GM19238 (cell line): ENCODE measurements around the gene TTC38.

Source experiments
- DNase-seq: peaks from one replicate; pipeline ENCODE4 v3.0.0; 2011; ENCODE audit warnings: low spot score; ENCODE audit not compliant: insufficient read length

Gene TTC38

DNA sequence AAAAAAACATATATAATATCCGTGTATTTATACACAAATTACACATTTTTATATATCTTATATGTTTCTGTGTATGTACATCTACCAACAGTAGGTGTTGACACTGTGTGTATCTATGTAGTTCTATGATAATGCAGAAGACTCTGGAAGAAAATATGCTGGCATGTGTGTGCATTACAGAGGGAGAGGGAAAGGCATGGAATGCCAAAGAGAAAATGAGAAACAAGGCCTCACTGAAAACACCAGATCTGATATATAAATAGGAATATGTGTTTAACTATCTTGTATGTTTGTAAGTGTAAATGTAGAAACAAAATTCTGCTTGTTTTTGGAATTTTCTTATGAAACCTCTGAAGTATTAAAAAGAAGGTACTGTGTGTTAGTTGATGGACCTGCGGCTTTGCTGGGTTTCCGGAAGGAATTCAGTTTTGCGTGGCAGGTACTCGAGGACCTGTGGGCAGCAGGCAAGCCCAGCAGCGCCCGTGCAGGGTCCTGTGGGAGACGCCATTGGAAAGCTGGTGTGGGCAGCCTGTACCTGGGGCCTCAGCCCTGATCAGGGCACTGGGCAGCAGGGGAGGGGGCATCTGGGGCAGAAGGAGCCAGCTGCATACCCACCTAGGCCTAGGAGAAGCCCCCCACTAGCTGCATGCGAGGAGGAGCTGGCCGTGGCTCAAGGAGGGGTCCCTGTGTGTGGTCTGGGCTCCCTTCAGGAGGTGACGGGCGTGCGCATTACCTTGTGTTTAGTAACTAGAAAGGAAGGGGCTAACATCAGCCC, 60.1 kb downstream of the TTC38 start:
- no peak for DNase-seq

DNA sequence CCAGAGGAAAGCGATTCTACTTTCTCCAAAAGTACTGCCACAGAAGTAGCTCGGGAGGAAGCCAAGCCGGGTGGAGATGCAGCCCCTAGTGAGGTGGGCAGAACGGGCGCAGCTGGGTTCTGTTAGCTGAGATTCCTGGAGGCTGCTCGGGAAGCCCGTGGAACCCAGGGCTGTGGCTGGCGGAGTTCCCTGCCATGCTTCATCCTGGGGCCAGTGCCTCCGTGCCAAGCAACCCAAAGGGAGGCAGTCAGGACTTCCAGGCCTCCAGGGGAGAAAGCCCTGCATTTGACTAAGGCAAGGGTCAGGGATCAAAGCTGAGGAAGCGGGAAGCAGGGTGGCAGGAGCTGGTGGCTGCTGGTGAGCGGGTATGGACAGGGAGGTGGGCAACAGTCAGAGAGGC, 61.0 kb downstream of the TTC38 start:
- DNase-seq: no peak

DNA sequence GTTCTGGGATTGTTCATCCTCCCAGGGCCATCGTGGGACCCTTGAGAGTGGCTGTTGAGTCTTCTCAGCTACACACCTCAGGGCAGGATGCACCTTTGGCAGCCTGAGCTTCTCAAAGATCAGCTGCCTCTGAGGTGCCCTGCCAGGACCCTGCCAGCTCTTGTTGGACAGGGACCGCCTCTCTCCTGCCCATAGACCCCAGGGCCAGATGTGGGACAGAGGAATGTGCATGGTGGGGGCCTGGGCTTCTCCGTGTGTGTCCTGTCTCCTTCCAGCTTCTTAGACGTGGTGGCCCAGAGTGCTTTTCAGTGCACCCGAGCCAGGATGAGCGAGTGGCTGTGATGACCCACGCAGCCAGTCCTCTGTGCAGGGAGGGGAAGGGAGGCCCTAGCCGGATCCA, 61.8 kb downstream of the TTC38 start:
- no peak for DNase-seq

DNA sequence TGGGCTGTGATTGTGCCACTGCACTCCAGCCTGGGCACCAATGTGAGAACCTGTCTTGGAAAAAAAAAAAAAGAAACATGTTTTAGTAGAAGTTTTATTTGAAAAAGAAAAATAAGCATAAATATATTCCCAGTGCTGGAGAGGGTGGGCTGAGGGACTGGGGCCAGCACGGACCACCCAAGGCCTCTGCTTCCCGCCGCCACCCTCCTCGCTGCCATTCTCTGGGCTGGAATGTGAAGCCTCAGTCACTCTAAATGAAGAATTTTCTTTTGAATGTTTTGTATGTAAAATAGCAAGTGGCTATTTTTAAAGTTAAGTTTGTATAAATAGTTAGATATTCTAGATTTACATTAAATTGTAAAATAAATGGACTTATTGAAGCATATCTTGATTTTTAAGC, 62.6 kb downstream of the TTC38 start:
- DNase-seq: no peak

DNA sequence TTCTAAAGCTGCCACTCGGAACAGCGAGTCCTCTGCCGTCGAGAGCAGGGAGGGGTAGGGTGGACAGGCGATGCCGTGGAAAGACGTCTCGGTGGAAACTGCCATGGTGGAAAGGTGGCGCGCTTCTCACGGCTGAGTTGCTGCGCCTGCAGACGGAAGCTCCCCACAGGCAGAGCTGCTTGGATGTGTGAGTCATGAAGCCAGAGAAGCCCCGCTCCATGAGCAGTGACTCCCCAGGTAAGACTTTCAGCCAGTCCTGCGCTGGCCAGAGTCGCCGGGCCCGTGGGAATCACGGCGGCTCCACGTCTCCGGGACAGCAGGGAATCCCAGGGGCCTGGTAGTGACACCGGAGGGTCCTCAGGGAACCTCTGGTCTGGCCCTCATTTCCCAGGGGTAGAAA, 63.7 kb downstream of the TTC38 start:
- no peak for DNase-seq

DNA sequence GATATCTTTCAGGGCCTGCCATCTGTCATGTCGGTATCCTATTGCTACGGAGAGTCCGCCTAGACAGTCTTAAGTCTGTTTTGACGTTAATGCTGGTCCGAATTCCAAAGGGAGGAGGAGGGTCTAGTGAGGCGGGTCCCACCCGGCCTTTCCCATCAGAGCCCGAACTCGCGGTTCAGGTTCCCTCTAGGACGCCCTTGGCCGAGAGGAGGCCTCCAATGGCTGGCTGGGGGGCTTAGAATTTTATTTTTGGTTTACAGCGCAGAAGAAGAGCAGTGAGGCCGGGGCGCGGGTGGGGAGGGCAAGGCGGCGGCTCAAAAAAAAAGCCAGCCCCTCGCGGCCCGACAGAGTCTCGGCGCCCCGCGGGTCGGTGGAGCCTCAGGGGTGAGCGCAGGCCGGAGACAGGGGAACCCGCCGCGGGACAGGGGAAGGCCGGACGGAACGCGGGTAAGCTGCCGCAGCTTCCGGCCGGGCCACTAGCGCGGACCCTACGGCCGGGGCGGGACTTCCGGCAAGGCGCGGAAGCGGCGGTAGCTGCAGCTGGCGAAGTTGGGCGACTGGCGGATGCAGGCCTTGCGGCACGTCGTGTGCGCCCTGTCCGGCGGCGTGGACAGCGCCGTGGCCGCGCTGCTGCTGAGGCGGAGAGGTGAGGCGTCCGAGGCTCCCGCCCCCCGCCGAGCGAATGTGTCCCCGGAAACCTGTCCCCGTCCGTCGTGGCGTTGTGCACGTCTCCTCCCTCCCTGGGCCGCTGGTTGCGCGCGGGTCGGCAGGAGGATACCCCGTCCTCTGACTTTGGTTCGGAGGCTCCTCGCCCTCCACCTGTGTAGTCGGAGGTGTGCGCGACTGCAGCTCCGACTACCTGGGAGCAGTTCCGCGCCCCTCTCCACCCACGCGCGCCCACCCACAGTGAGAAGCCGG, 67.7 kb downstream of the TTC38 start, which contains the start of gene TRMU:
Gene TRMU, plus strand, starts transcription at position 514 of the 918 bp plus-strand sequence. Its CDS starts 51 bp downstream, at position 565.
- peak; percentile 98 for DNase-seq

DNA sequence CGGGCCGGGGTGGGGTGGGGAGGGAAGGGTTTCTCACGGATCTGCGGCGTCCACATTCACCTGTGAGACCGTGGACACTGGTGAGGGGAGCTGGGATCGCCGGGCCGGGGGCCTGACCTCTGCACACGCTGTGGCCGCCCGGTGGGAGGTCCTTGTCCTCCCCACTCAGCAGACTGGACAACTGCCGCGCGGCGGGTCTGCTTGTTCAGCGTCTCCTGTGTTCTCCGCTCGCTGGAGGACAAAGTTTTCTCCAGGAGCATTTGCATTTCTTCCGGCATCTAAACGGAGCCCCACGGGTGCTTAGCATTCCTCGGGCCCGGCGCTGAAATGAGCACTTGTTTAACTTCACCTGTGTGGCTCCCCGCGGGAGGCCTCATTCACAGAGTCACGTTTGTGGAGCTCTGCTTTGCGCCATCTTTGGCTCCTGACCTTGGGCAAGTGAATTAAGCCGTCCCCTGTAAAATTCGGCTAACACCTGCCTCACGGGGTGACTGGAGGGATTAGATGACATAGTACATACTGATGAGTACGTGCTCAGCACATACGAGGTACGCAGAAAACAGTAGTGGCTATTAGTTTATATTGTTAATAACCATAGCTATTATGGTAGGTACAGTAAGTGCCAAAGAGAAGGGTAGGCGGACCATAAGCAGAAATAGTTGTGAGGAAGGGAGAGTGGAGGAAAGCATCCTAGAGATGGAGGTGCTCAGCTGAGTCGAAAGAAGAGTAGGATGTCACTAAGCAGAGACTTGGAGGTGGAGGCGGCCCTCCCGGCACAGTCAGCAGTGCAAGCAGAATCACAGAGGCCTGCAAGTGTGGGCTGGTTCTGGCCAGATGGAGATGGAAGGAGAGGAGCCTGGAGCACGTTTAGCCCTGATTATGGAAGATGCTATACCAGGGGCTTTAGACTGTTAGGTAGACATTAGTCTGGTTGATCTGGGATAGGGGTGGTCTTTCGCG, 68.6 kb downstream of the TTC38 start:
- DNase-seq: no peak

DNA sequence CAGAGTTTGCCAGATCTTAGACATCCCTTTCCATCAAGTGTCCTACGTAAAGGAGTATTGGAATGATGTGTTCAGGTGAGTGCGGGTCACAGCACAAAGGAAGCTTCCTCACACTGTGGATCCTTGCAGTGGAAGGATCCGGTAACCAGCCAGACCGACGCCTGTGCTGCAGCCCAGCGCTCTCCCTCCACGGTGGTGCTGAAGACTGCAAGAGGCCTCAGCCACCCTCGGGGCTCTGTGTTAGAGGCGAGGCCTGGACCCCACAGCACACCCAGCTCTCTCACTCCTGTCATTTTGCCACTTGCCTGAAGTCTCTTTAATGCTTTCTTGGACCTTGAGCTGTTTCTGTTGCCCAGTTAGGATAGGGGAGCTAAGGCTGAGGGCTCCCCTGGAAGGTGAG, 70.1 kb downstream of the TTC38 start:
- no peak for DNase-seq

DNA sequence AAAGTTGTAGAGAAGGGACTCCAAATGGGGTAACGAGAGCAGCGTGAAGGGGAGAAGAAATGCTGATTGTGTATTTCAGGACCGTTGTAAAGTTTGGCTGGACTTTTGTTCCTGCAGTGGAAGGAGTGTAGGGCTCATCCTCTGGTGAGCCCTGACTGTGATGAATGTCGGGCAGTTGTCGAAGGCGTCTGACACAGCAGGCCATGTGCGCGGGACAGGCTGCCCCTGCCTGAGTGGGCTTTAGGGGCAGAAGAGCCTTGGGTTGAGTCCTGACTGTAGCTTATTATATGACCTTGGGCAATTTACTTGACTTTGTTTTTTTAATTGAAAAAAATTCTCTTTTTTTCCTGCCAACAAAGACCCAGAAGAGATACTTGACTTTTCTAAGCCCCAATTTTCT, 70.8 kb downstream of the TTC38 start:
- no peak for DNase-seq

DNA sequence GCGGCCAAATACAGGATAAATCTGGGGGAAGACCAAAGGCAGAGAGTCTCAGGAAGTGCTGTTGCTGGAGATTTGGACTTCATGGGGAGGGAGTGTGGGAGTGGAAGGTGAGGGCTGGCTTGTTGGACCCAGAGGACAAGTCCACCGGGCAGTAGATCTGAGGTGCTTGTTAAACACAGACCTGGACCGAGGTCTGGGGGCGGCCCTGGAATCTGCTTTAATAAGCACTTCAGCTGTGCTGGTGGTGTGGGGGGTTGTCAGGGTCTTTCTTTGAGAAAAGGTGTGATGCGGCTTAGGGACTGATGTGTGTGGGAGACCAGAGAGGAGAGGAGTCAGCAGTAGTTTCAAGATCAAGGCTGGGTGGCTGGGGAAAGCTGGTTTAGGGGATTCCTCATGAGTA, 72.1 kb downstream of the TTC38 start:
- DNase-seq: no peak

DNA sequence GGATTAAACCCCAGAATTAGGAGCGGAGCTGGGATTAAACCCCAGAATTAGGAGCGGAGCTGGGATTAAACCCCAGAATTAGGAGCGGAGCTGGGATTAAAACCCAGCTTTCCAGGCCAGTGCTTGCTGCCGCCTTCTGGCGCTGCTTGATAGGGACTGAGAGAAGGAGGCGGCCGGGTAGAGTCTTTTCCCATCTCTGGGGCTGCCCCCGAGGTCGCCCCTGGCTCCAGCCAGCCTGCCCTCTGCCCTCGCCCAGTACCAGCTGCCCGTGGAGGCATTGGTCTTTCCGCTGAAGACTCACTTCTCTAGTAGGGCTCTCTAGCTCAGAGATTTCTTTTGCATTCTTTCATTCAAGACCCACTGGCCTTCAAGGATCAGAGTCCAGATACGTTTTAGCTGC, 72.9 kb downstream of the TTC38 start:
- no peak for DNase-seq
